Neuronal stem cell (in vitro differentiated cells): ENCODE results near the gene JOSD2.

ENCODE experiments used
- DNase-seq: peaks from one replicate; pipeline ENCODE4 v3.0.0-alpha.2; 2013; ENCODE audit warnings: low spot score
- H2AFZ ChIP-seq: one replicate; pipeline ENCODE4 v1.6.1; 2013; ENCODE audit warnings: mild to moderate bottlenecking, low read length, inconsistent platforms
- H2AK5ac ChIP-seq: 2 replicates; pipeline ENCODE4 v1.6.1; 2013; ENCODE audit warnings: low read depth, mild to moderate bottlenecking, inconsistent platforms, low read length, moderate library complexity, mixed read lengths
- H2BK120ac ChIP-seq: 2 replicates; pipeline ENCODE4 v1.6.1; 2013; ENCODE audit warnings: low read depth, mild to moderate bottlenecking, inconsistent platforms, low read length, moderate library complexity, mixed read lengths
- H2BK12ac ChIP-seq: one replicate; pipeline ENCODE4 v1.6.1; 2013; ENCODE audit warnings: low read length, inconsistent platforms
- H2BK15ac ChIP-seq: 2 replicates; pipeline ENCODE4 v1.6.1; 2013; ENCODE audit warnings: mild to moderate bottlenecking, low read length, inconsistent platforms, mixed read lengths
- H2BK5ac ChIP-seq: one replicate; pipeline ENCODE4 v1.6.1; 2013; ENCODE audit warnings: inconsistent platforms, mild to moderate bottlenecking, low read length, moderate library complexity
- H3K14ac ChIP-seq: one replicate; pipeline ENCODE4 v1.6.1; 2013; ENCODE audit warnings: low read length, inconsistent platforms
- H3K18ac ChIP-seq: 2 replicates; pipeline ENCODE4 v1.6.1; 2013; ENCODE audit warnings: low read length, inconsistent platforms
- H3K23ac ChIP-seq: 2 replicates; pipeline ENCODE4 v1.6.1; 2013; ENCODE audit warnings: low read depth, mild to moderate bottlenecking, mixed read lengths, low read length, inconsistent platforms; ENCODE audit not compliant: poor library complexity
- H3K27ac ChIP-seq: replicated peaks from 3 replicates; pipeline ENCODE4 v1.5.1; 2013; ENCODE audit warnings: low read length, inconsistent platforms
- H3K27me3 ChIP-seq, 3 experiments: 2 replicates each; pipeline ENCODE4 v1.6.1; 2013; ENCODE audit warnings: low read length in 3 of 3, mild to moderate bottlenecking in 2 of 3, inconsistent platforms in 1 of 3, low read depth in 1 of 3, mixed read lengths in 1 of 3, moderate library complexity in 1 of 3; ENCODE audit not compliant: control insufficient read depth in 3 of 3, insufficient read depth in 3 of 3
- H3K36me3 ChIP-seq, 2 donors: replicated peaks in 1 of 2; 2 replicates each; pipeline ENCODE4 v1.6.1; 2013; ENCODE audit warnings: low read length in 2 of 2; ENCODE audit not compliant: control insufficient read depth in 2 of 2, insufficient read depth in 2 of 2
- H3K4ac ChIP-seq: 2 replicates; pipeline ENCODE4 v1.6.1; 2013; ENCODE audit warnings: inconsistent platforms, mild to moderate bottlenecking, low read length, moderate library complexity
- H3K4me1 ChIP-seq, 2 donors: 1 replicate in 1 of 2; 2 replicates in 1 of 2; pipeline ENCODE4 v1.6.1; 2013; ENCODE audit warnings: low read length in 2 of 2, low read depth in 1 of 2; ENCODE audit not compliant: control insufficient read depth in 2 of 2, insufficient read depth in 1 of 2
- H3K4me2 ChIP-seq: one replicate; pipeline ENCODE4 v1.6.1; 2013; ENCODE audit warnings: mild to moderate bottlenecking, low read length, inconsistent platforms; ENCODE audit not compliant: insufficient read depth, poor library complexity, severe bottlenecking
- H3K4me3 ChIP-seq, 2 donors: 2 replicates each; pipeline ENCODE4 v1.5.1; 2013; ENCODE audit warnings: low read length in 2 of 2, mild to moderate bottlenecking in 2 of 2, inconsistent platforms in 1 of 2, moderate library complexity in 1 of 2
- H3K79me1 ChIP-seq: one replicate; pipeline ENCODE4 v1.6.1; 2013; ENCODE audit warnings: low read depth, mild to moderate bottlenecking, inconsistent platforms, low read length, moderate library complexity
- H3K9ac ChIP-seq: one replicate; pipeline ENCODE4 v1.6.1; 2013; ENCODE audit warnings: mild to moderate bottlenecking, low read depth, low read length, inconsistent platforms; ENCODE audit not compliant: poor library complexity
- H3K9me3 ChIP-seq, 2 donors: replicated peaks in 1 of 2; 2 replicates each; pipeline versions ENCODE3 to v1.6.1; 2013; ENCODE audit warnings: low read length in 2 of 2, mild to moderate bottlenecking in 2 of 2, inconsistent platforms in 1 of 2, low read depth in 1 of 2, mixed read lengths in 1 of 2, moderate library complexity in 1 of 2; ENCODE audit not compliant: control insufficient read depth in 2 of 2, insufficient read depth in 1 of 2
- H4K8ac ChIP-seq: one replicate; pipeline ENCODE4 v1.6.1; 2013; ENCODE audit warnings: low read depth, mild to moderate bottlenecking, inconsistent platforms, low read length, moderate library complexity
- H4K91ac ChIP-seq: one replicate; pipeline ENCODE4 v1.6.1; 2013; ENCODE audit warnings: low read length, low read depth, mild to moderate bottlenecking, inconsistent platforms; ENCODE audit not compliant: poor library complexity
- WGBS, 2 donors: extraction: QIAGEN DNeasy Blood & Tissue Kit; methylation state at CpG; one replicate each; pipeline ENCODE4 v1.1.7; 2013; ENCODE audit warnings: missing lambda C conversion rate in 2 of 2, mixed read lengths in 1 of 2; ENCODE audit not compliant: insufficient read length in 2 of 2, insufficient replicate concordance in 1 of 2; ENCODE audit errors: extremely low coverage in 2 of 2; 5-methylcytosine and 5-hydroxymethylcytosine counted together

The JOSD2 gene

GRCh38 chr19:50549059-50549926, 38.3 kb upstream of the JOSD2 start:
- no peak overlapping the region for H2BK15ac ChIP-seq
- H3K4me1 ChIP-seq = peaks cover 12 to 19% of the 10 kb centered on the region in 2 donors
- no peak overlapping the region for H3K27ac ChIP-seq
- no peak overlapping the region for H3K4me2 ChIP-seq
- H2AK5ac ChIP-seq = no peak overlapping the region
- H2AFZ ChIP-seq = no peak overlapping the region
- no peak overlapping the region for H2BK120ac ChIP-seq
- H3K79me1 ChIP-seq = peaks cover 37% of the 10 kb centered on the region
- no peak overlapping the region for H3K4ac ChIP-seq
- no peak overlapping the region for H3K14ac ChIP-seq
- no peak overlapping the region for H2BK5ac ChIP-seq
- peak overlapping the region; percentile 37 for H3K23ac ChIP-seq
- no peak overlapping the region for H4K8ac ChIP-seq
- H3K4me3 ChIP-seq = no peak overlapping the region
- no peaks in the 10 kb centered on the region for H3K9me3 ChIP-seq
- H3K18ac ChIP-seq = no peak overlapping the region
- no peaks in the 10 kb centered on the region for H3K27me3 ChIP-seq
- no CpG with 5 or more reads among the region's 22 CpGs for WGBS, 2 donors
- H3K9ac ChIP-seq = peak overlapping the region; percentile 72
- no peak overlapping the region for H2BK12ac ChIP-seq
- peaks cover 23 to 47% of the 10 kb centered on the region in 2 donors for H3K36me3 ChIP-seq
- DNase-seq = no peak
- H4K91ac ChIP-seq = no peak overlapping the region

GRCh38 chr19:50548191-50549058, 37.4 kb upstream of the JOSD2 start:
- no peak for DNase-seq
- no peak overlapping the region for H3K27ac ChIP-seq
- peaks cover 23 to 49% of the 10 kb centered on the region in 2 donors for H3K36me3 ChIP-seq
- no peak overlapping the region for H2BK15ac ChIP-seq
- WGBS, 2 donors = no CpG with 5 or more reads among the region's 45 CpGs
- no peaks in the 10 kb centered on the region for H3K27me3 ChIP-seq
- no peak overlapping the region for H3K14ac ChIP-seq
- no peak overlapping the region for H2BK12ac ChIP-seq
- no peak overlapping the region for H3K4ac ChIP-seq
- no peak overlapping the region for H2AFZ ChIP-seq
- H3K4me2 ChIP-seq = no peak overlapping the region
- H3K4me1 ChIP-seq = peaks cover 12 to 19% of the 10 kb centered on the region in 2 donors
- H2BK120ac ChIP-seq = no peak overlapping the region
- no peaks in the 10 kb centered on the region for H3K9me3 ChIP-seq
- H3K18ac ChIP-seq = peak overlapping the region; percentile 11
- no peak overlapping the region for H4K91ac ChIP-seq
- peak overlapping the region; percentile 89 for H3K23ac ChIP-seq
- no peak overlapping the region for H3K9ac ChIP-seq
- no peak overlapping the region for H3K4me3 ChIP-seq
- no peak overlapping the region for H4K8ac ChIP-seq
- no peak overlapping the region for H2AK5ac ChIP-seq
- peaks cover 33% of the 10 kb centered on the region for H3K79me1 ChIP-seq
- H2BK5ac ChIP-seq = peak overlapping the region; percentile 82

- H3K9me3 ChIP-seq = no peaks in the 10 kb centered on the region
- no peak overlapping the region for H2BK120ac ChIP-seq
- peak overlapping the region; percentile 34 for H2BK12ac ChIP-seq
- H3K4ac ChIP-seq = no peak overlapping the region
- no peaks in the 10 kb centered on the region for H3K27me3 ChIP-seq
- H2BK5ac ChIP-seq = no peak overlapping the region
- H2BK15ac ChIP-seq = no peak overlapping the region
- H3K4me1 ChIP-seq = peaks cover 12 to 17% of the 10 kb centered on the region in 2 donors
- no peak overlapping the region for H3K27ac ChIP-seq
- H3K4me2 ChIP-seq = no peak overlapping the region
- no peak overlapping the region for H2AK5ac ChIP-seq
- no peak overlapping the region for H4K91ac ChIP-seq
- no peak for DNase-seq
- no peak overlapping the region for H3K4me3 ChIP-seq
- no peak overlapping the region for H3K9ac ChIP-seq
- WGBS, 2 donors = no CpG with 5 or more reads among the region's 18 CpGs
- H3K14ac ChIP-seq = no peak overlapping the region
- peaks cover 31% of the 10 kb centered on the region for H3K79me1 ChIP-seq
- no peak overlapping the region for H3K18ac ChIP-seq
- H3K36me3 ChIP-seq = peaks cover 23 to 57% of the 10 kb centered on the region in 2 donors
- H2AFZ ChIP-seq = no peak overlapping the region
- peak overlapping the region; percentile 14 for H3K23ac ChIP-seq
- H4K8ac ChIP-seq = no peak overlapping the region
Observed at GRCh38 chr19:50547385-50548190, 36.6 kb upstream of the JOSD2 start.
